ENCODE data around the gene SMYD3. TPM values are rescaled to one million over a fixed set of nuclear protein-coding genes. Genes with fewer than 3 reads are reported as not detected.

The SMYD3 gene
- total RNA-seq, 4 donors from 2014 or later = 15.6 to 21.1 (median 18.4) TPM

DNA sequence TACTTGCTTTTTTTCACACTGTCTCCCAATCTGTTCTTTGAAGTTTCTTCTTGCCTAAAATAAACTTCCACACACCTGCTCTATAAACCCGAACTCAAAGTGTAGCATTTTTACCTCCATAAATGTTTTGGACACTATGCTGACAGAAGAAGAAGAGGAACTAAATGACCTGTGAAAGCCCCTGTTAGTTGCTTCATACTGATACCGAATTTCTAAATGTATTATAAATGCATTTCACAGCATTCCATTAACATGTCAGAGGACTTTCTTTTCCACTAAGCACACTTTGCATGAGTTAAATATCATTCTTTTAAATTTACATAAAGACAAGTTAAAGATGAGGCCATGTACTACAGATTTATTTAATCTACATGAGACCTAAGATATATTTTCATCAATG is 281.0 kb downstream of the SMYD3 start:
- TF ChIP-seq, protein P1, sequence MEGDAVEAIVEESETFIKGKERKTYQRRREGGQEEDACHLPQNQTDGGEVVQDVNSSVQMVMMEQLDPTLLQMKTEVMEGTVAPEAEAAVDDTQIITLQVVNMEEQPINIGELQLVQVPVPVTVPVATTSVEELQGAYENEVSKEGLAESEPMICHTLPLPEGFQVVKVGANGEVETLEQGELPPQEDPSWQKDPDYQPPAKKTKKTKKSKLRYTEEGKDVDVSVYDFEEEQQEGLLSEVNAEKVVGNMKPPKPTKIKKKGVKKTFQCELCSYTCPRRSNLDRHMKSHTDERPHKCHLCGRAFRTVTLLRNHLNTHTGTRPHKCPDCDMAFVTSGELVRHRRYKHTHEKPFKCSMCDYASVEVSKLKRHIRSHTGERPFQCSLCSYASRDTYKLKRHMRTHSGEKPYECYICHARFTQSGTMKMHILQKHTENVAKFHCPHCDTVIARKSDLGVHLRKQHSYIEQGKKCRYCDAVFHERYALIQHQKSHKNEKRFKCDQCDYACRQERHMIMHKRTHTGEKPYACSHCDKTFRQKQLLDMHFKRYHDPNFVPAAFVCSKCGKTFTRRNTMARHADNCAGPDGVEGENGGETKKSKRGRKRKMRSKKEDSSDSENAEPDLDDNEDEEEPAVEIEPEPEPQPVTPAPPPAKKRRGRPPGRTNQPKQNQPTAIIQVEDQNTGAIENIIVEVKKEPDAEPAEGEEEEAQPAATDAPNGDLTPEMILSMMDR (IDR thresholded peaks at IDR 0.05; ENCODE audit: low read depth) = no peak

DNA sequence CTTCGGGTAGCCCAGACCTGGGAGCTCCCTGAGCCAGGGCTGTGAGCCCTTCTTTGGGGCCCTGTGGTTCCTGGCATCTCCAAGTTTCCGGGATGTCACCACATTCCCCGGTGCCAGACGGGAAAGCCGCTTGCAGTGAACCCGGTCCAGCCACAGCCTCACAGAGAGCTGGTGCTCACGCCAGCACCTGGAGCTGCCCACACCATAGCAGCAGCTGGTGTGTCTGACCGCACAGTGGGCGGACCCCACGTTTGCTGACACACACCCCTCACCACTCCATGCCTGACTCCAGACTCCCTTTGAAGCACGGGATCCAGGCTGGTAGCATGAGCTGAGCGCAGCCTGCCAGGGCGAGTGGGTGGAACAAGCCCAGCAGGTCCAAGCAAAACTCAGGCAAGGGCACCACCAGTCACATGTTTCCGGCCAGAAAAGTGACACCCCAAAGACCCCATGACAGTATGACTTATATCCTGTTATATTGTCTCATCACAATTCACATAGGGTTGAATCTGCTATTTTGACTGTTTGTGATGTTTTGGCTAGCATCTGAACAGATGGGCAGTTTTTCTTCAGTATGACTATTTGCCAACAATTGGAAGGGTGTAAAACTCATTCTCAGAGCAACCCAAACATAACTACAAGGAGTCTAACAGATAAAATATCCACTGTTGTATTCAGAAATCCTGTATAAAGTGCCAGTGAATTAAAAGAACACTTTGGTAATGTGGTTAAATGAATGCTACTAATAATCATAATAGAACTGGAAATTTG is 285.4 kb downstream of the SMYD3 start:
- TF ChIP-seq, protein P1 (IDR thresholded peaks at IDR 0.05; ENCODE audit: low read depth) = no peak

DNA sequence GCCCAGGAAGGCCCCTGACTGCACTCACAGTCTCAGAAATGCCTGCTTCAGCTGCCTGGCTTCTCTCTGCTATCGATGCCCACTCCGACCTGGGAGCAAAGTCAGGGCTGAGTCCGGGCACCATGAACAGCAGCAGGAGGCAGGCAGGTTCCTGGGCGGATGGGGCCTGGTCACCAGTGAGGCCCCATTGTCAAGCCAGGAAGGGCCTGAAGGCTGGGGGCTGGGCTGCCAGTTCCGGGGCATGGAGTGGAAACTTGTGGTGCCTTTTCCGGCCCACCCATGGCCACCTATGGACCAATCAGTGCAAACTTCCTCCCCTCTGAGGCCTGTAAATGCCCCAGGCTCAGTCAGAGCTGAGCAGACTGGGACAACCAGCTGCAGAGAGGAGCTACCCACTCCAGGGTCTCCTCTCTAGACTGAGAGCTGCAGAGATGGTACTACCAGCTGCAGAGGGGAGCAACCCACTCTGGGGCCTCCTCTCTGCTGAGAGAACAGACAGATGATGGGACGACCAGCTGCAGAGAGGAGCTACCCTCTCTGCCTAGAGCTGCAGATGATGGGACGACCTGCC is 286.5 kb downstream of the SMYD3 start:
- TF ChIP-seq, protein P1 (IDR thresholded peaks at IDR 0.05; ENCODE audit: low read depth) = no peak

DNA sequence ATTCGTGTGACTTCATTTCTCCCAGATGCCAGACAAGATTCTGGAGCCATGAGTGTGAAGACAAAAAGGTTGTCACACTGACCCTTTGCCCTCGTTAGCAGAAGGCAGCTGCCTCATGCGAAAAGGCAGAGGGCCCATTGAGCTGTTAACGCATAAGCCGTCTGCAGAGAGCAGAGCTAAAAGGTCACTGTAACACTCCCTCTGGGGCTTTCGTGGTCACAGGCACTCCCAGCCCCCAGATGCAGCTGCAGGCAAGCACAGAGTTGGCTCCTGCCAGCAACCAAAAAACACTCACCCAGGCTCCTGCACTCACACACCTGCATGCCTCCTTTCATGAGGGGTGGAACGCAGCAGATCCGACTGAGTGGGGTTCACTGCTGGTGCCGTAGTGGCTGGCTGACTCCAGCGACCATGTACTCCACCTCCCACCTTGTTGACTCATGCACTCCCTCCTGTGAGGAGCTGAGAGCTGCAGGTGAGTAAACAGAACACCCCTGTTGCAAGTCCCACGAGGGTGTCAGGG is 287.5 kb downstream of the SMYD3 start:
- TF ChIP-seq, protein P1 (IDR thresholded peaks at IDR 0.05; ENCODE audit: low read depth) = no peak

DNA sequence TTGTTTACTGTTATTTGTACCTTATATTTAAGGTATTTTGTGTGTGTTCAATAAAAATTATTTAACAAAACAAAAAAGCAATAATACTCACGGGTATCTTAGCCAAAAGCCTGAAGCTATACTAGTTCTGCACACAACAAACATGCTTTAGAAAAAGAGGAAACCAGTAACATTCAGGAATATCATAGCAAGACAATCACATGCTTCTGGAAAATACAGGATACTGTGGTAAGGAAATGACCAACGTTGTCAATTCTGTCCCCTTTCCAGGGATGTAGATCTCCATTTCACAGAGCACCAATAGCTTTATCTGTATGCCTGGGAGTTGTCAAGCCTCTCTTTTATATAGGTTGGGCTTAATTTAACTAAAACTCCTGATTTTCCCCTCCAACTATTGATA is 288.4 kb downstream of the SMYD3 start:
- TF ChIP-seq, protein P1 (IDR thresholded peaks at IDR 0.05; ENCODE audit: low read depth) = no peak

DNA sequence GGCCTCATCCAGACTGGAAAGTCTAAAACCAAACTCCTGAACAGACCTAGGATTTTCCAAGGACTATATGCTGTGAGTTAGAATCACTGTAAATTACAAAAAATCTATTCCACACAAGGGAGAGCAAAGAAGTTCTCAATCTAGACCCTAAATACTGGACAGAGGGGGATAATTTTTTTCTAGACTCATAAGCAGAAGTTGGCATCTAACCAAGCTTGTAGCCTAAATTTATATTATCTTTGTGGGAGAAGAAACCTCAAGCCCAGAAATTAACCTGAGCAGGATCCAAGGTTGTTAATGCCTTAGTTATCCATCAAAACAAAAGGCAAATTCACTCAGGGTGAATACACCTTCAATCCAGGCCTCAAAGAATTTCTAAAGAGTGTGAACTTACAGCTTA is 290.2 kb downstream of the SMYD3 start:
- TF ChIP-seq, protein P1 (IDR thresholded peaks at IDR 0.05; ENCODE audit: low read depth) = no peak

DNA sequence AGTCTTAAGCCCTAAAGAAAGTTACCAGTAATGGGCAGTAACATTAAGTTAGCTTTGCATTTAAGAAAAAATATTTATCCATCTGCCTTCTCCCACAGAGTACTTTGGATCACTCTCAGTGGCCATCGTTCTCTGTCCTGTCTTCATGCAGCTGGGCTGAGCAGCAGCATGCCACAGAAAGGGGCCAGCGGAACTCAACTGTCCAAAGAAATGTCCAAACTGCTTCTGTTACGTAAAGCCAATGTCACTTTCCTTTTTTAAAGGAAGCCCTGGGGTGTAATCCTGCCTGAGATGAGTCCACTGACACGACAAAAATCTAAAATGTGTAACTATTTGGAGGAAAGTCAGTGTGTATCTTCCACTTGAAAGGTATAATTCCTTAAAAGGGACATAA is 291.6 kb downstream of the SMYD3 start:
- TF ChIP-seq, protein P1 (IDR thresholded peaks at IDR 0.05; ENCODE audit: low read depth) = no peak
